B cell (primary cell): ENCODE data around the gene IL1A.

Experiments used
- CTCF ChIP-seq: fragments of 200-600 bp; IDR thresholded peaks from one replicate; pipeline ENCODE4 v1.8.0; 2022; ENCODE audit warnings: antibody characterized with exemption, mild to moderate bottlenecking
- EZH2 ChIP-seq: IDR thresholded peaks from 2 replicates; pipeline ENCODE4 v1.6.1; 2012; ENCODE audit warnings: borderline replicate concordance, low read depth, mild to moderate bottlenecking, moderate library complexity, low read length; ENCODE audit not compliant: insufficient read depth, poor library complexity, severe bottlenecking

- no peak for TF ChIP-seq EZH2
- no peak for TF ChIP-seq CTCF
Measured at GRCh38 chr2:112820343-112820742, 36.0 kb upstream of the IL1A start.
